Liver (tissue), 9 donors: ENCODE data around the gene COMMD7. TPM values are rescaled to one million over a fixed set of nuclear protein-coding genes. Genes with fewer than 3 reads are reported as not detected.

Experiments
- DNase-seq: peaks from one replicate; pipeline ENCODE4 v3.0.0-alpha.2; 2017; ENCODE audit warnings: low spot score
- H3K27ac ChIP-seq, 2 donors: one replicate each; pipeline ENCODE4 v1.7.0; 2013; ENCODE audit warnings: inconsistent platforms in 2 of 2, low read length in 2 of 2, control low read depth in 1 of 2, low read depth in 1 of 2, mild to moderate bottlenecking in 1 of 2
- H3K27me3 ChIP-seq, 4 donors: one replicate each; pipeline versions ENCODE4 v1.6.1 to v1.7.0; 2013; ENCODE audit warnings: low read length in 3 of 4, inconsistent platforms in 1 of 4, mild to moderate bottlenecking in 1 of 4, moderate library complexity in 1 of 4; ENCODE audit not compliant: control insufficient read depth in 4 of 4, insufficient read depth in 4 of 4
- H3K36me3 ChIP-seq, 4 donors: one replicate each; pipeline versions ENCODE4 v1.6.1 to v1.7.0; 2013; ENCODE audit warnings: low read length in 3 of 4, mild to moderate bottlenecking in 3 of 4, low read depth in 1 of 4, moderate library complexity in 1 of 4; ENCODE audit not compliant: control insufficient read depth in 4 of 4, insufficient read depth in 3 of 4
- H3K4me1 ChIP-seq, 4 donors: one replicate each; pipeline versions ENCODE4 v1.6.1 to v1.7.0; 2013; ENCODE audit warnings: low read length in 3 of 4, mild to moderate bottlenecking in 3 of 4, moderate library complexity in 1 of 4; ENCODE audit not compliant: control insufficient read depth in 4 of 4, insufficient read depth in 4 of 4
- H3K4me3 ChIP-seq, 3 donors: one replicate each; pipeline versions ENCODE4 v1.6.1 to v1.7.0; 2013; ENCODE audit warnings: low read length in 3 of 3, control low read depth in 1 of 3, low read depth in 1 of 3, mild to moderate bottlenecking in 1 of 3
- H3K9ac ChIP-seq, 2 donors: one replicate each; pipeline ENCODE4 v1.7.0; 2013; ENCODE audit warnings: low read length in 2 of 2, mild to moderate bottlenecking in 2 of 2, moderate library complexity in 2 of 2, control low read depth in 1 of 2, low read depth in 1 of 2
- H3K9me3 ChIP-seq, 4 donors: one replicate each; pipeline versions ENCODE4 v1.6.1 to v1.7.0; 2013; ENCODE audit warnings: low read length in 3 of 4; ENCODE audit not compliant: control insufficient read depth in 4 of 4
- EGR1 ChIP-seq, 2 donors: IDR thresholded peaks; 2 replicates each; pipeline ENCODE4 v1.6.1; 2016 to 2018; ENCODE audit warnings: antibody characterized with exemption in 2 of 2, low read depth in 2 of 2
- GABPA ChIP-seq, 2 donors: IDR thresholded peaks in 1 of 2; conservative IDR thresholded peaks in 1 of 2; 2 replicates each; pipeline ENCODE4 v1.6.1; 2016; ENCODE audit warnings: antibody characterized with exemption in 2 of 2, mild to moderate bottlenecking in 1 of 2, moderate library complexity in 1 of 2
- HNF4A ChIP-seq, 2 donors: conservative IDR thresholded peaks; 2 replicates each; pipeline ENCODE4 v1.6.1; 2016; ENCODE audit warnings: antibody characterized with exemption in 2 of 2, mild to moderate bottlenecking in 2 of 2
- JUND ChIP-seq, 2 donors: IDR thresholded peaks; 2 replicates each; pipeline ENCODE4 v1.6.1; 2016; ENCODE audit warnings: antibody characterized with exemption in 2 of 2
- NR2F2 ChIP-seq: IDR thresholded peaks from 2 replicates; pipeline ENCODE4 v1.6.1; 2016; ENCODE audit warnings: antibody characterized with exemption
- RAD21 ChIP-seq, 2 donors: IDR thresholded peaks; 2 replicates each; pipeline ENCODE4 v1.6.1; 2016; ENCODE audit warnings: antibody characterized with exemption in 2 of 2, mild to moderate bottlenecking in 2 of 2
- RXRA ChIP-seq, 2 donors: IDR thresholded peaks; 2 replicates each; pipeline ENCODE4 v1.6.1; 2017 to 2018; ENCODE audit warnings: antibody characterized with exemption in 2 of 2, mild to moderate bottlenecking in 1 of 2
- SP1 ChIP-seq: IDR thresholded peaks from 2 replicates; pipeline ENCODE4 v1.6.1; 2018; ENCODE audit warnings: antibody characterized with exemption, mild to moderate bottlenecking
- TAF1 ChIP-seq: conservative IDR thresholded peaks from 2 replicates; pipeline ENCODE4 v1.6.1; 2016; ENCODE audit warnings: antibody characterized with exemption, mild to moderate bottlenecking
- YY1 ChIP-seq: IDR thresholded peaks from 2 replicates; pipeline ENCODE4 v1.6.1; 2016; ENCODE audit warnings: antibody characterized with exemption, mild to moderate bottlenecking
- WGBS: extraction: QIAGEN DNeasy Blood & Tissue Kit; methylation state at CpG from one replicate; pipeline ENCODE4 v1.1.7; 2013; 5-methylcytosine and 5-hydroxymethylcytosine counted together
- polyA plus RNA-seq, 2 donors: library from polyadenylated mRNA; stranded (reverse) in 1 of 2; unstranded in 1 of 2; fragments of 200-250 nt in 1 of 2; fragments of >200 nt in 1 of 2; fragmentation: Nextera tagmentation in 1 of 2; extraction: Ambion mirVana in 1 of 2; gene quantifications; one replicate each; pipeline versions ENCODE4 v1.2.1 to v1.2.3, GENCODE V29; 2013 to 2015
- total RNA-seq, 2 donors: library from RNA; depleted of rRNA; stranded (reverse); fragments of >200 nt; gene quantifications; one replicate each; pipeline ENCODE4 v1.2.3, GENCODE V29; 2014
- TF ChIP-seq, protein P1 (sequence below): fragments of 150-350 bp; IDR thresholded peaks from 2 replicates; pipeline ENCODE4 v1.5.1; 2017; ENCODE audit warnings: improper control_type of control experiment, low read depth, low read length; ENCODE audit not compliant: missing input control
- TF ChIP-seq, protein P2 (sequence below): IDR thresholded peaks from 2 replicates; pipeline ENCODE4 v1.6.1; 2016; ENCODE audit warnings: antibody characterized with exemption
- TF ChIP-seq, protein P3 (sequence below): IDR thresholded peaks from 2 replicates; pipeline ENCODE4 v1.6.1; 2016; ENCODE audit warnings: antibody characterized with exemption
- TF ChIP-seq, protein P4 (sequence below): IDR thresholded peaks from 2 replicates; pipeline ENCODE4 v1.6.1; 2016; ENCODE audit warnings: antibody characterized with exemption
- donor health status: healthy.
- donor health status: healthy.
- donor health status: healthy.
- donor health status: healthy.
- donor health status: healthy.

The COMMD7 gene
- total and polyA plus RNA-seq, 4 donors: 8.3 to 42.7 (median 15.5) TPM

DNA sequence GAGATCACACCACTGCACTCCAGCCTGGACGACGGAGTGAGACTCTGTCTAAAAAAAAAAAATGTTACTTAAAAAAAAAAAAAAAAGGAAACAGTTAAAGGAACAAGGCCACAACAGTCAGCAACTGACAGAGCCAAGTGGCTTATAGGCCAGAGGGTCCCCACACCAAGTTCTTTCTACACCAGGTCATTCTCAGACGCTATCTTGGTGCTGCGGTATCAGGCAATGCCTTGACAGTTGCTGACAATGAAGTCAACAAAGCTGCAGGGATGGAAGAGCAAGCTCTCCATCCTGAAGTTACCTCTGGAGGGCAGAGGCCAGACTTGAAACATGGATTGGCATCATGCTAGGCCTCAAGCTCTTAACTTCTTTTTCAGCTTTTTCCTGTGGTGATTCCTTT is 31.9 kb downstream of the COMMD7 start:
- no peaks in the 10 kb centered on the region for H3K27me3 ChIP-seq
- no peak overlapping the region for H3K27ac ChIP-seq
- TF ChIP-seq, protein P1, sequence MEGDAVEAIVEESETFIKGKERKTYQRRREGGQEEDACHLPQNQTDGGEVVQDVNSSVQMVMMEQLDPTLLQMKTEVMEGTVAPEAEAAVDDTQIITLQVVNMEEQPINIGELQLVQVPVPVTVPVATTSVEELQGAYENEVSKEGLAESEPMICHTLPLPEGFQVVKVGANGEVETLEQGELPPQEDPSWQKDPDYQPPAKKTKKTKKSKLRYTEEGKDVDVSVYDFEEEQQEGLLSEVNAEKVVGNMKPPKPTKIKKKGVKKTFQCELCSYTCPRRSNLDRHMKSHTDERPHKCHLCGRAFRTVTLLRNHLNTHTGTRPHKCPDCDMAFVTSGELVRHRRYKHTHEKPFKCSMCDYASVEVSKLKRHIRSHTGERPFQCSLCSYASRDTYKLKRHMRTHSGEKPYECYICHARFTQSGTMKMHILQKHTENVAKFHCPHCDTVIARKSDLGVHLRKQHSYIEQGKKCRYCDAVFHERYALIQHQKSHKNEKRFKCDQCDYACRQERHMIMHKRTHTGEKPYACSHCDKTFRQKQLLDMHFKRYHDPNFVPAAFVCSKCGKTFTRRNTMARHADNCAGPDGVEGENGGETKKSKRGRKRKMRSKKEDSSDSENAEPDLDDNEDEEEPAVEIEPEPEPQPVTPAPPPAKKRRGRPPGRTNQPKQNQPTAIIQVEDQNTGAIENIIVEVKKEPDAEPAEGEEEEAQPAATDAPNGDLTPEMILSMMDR: no peak
- no peak for TF ChIP-seq NR2F2
- H3K9me3 ChIP-seq: no peaks in the 10 kb centered on the region
- H3K4me3 ChIP-seq: no peak overlapping the region
- H3K9ac ChIP-seq: no peak overlapping the region
- H3K36me3 ChIP-seq: peaks cover 0 to 2% (median 0%) of the 10 kb centered on the region in 4 donors
- peaks cover 0 to 14% (median 11%) of the 10 kb centered on the region in 4 donors for H3K4me1 ChIP-seq
- 86% methylated on average over 4 of the region's 4 CpGs for WGBS
- DNase-seq: no peak

DNA sequence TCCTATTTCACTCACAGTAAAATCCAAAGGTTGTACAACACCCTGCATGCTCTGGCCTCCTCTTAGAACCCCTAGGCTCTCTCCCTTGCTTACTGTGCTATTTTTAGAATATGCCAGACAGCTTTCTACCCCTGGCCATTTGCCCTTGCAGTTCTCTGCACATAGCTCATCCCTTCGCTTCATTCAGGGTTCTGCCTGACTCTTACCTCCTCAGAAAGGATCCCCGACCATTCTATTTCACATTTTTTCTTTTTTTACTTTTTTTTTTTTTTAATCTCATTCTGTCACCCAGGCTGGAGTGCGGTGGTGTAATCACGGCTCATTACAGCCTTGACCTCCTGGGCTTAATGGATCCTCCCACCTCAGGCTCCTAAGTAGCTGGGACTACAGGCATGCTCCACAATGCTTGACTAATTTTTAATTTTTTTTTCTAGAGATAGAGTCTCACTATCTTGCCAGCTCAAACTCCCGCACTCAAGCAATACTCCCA is 33.6 kb downstream of the COMMD7 start:
- no peak for DNase-seq
- Histone ChIP-seq H3K27ac (no peak overlapping the region), H3K27me3 (no peaks in the 10 kb centered on the region), H3K4me3 (no peak overlapping the region), H3K9me3 (no peaks in the 10 kb centered on the region), H3K36me3 (peaks cover 2 to 9% (median 2%) of the 10 kb centered on the region in 4 donors), H3K4me1 (peaks cover 0 to 15% (median 12%) of the 10 kb centered on the region in 4 donors), H3K9ac (no peak overlapping the region)
- 54% methylated on average over 5 of the region's 5 CpGs for whole genome bisulfite sequencing
- peak; percentile 30 for TF ChIP-seq SP1
- no peak for TF ChIP-seq GABPA (IDR thresholded peaks at IDR 0.05 in 1 of 2, conservative IDR thresholded peaks at IDR 0.05 in 1 of 2)
- TF ChIP-seq HNF4A (conservative IDR thresholded peaks at IDR 0.05): peak in 1 of 2 donors; percentile 18
- no peak for TF ChIP-seq RAD21 (IDR thresholded peaks at IDR 0.05)
- TF ChIP-seq NR2F2: no peak
- TF ChIP-seq JUND (IDR thresholded peaks at IDR 0.05): no peak
- TF ChIP-seq, protein P1: no peak
- TF ChIP-seq, protein P2, sequence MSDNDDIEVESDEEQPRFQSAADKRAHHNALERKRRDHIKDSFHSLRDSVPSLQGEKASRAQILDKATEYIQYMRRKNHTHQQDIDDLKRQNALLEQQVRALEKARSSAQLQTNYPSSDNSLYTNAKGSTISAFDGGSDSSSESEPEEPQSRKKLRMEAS: no peak
- TF ChIP-seq, protein P3, sequence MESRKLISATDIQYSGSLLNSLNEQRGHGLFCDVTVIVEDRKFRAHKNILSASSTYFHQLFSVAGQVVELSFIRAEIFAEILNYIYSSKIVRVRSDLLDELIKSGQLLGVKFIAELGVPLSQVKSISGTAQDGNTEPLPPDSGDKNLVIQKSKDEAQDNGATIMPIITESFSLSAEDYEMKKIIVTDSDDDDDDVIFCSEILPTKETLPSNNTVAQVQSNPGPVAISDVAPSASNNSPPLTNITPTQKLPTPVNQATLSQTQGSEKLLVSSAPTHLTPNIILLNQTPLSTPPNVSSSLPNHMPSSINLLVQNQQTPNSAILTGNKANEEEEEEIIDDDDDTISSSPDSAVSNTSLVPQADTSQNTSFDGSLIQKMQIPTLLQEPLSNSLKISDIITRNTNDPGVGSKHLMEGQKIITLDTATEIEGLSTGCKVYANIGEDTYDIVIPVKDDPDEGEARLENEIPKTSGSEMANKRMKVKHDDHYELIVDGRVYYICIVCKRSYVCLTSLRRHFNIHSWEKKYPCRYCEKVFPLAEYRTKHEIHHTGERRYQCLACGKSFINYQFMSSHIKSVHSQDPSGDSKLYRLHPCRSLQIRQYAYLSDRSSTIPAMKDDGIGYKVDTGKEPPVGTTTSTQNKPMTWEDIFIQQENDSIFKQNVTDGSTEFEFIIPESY: no peak
- no peak for TF ChIP-seq YY1
- TF ChIP-seq TAF1: no peak
- TF ChIP-seq RXRA (IDR thresholded peaks at IDR 0.05): no peak
- TF ChIP-seq EGR1 (IDR thresholded peaks at IDR 0.05; ENCODE audit: low read depth in 2 of 2): no peak
- TF ChIP-seq, protein P4, sequence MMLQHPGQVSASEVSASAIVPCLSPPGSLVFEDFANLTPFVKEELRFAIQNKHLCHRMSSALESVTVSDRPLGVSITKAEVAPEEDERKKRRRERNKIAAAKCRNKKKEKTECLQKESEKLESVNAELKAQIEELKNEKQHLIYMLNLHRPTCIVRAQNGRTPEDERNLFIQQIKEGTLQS: no peak
